ENCODE data around the gene RPL27A.
"Not testable (repeated sequence)": the region's sequence is repeated elsewhere in the genome, so short reads cannot be mapped to it uniquely, and the experiment has no call there.

Gene RPL27A

GRCh38 chr11:8682303-8683114, at the start of gene RPL27A, which contains the start of gene TRIM66:
Gene RPL27A, plus strand, starts transcription at chr11:8682792. Its CDS starts 22 bp downstream, at chr11:8682814.
Gene TRIM66, minus strand, starts transcription at chr11:8682665. Its CDS starts 10,391 bp downstream, at chr11:8672274.
- DNase-seq = peak; percentile 98 to 99

GRCh38 chr11:8634498-8634897, 48.1 kb upstream of the RPL27A start:
- DNase-seq = no peak

- DNase-seq = no peak
These were observed 46.5 kb upstream of the RPL27A start for GRCh38 chr11:8636127-8636526.

- DNase-seq = no peak
These were observed 44.3 kb upstream of the RPL27A start for GRCh38 chr11:8638300-8638699.

- DNase-seq = no peak
These were observed 42.9 kb upstream of the RPL27A start for GRCh38 chr11:8639655-8640054.

- no peak for DNase-seq
These were observed 42.2 kb upstream of the RPL27A start for GRCh38 chr11:8640267-8640906.

- DNase-seq = no peak
These were observed 41.3 kb upstream of the RPL27A start for GRCh38 chr11:8641332-8641731.

GRCh38 chr11:8642196-8642841, 40.3 kb upstream of the RPL27A start:
- DNase-seq = no peak

GRCh38 chr11:8646873-8647272, 35.7 kb upstream of the RPL27A start:
- no peak for DNase-seq

- DNase-seq = no peak
These were observed 33.2 kb upstream of the RPL27A start for GRCh38 chr11:8649361-8649760.

GRCh38 chr11:8650401-8650990, 32.1 kb upstream of the RPL27A start:
- no peak for DNase-seq

GRCh38 chr11:8652140-8652539, 30.5 kb upstream of the RPL27A start:
- no peak for DNase-seq

- no peak for DNase-seq
These were observed 28.1 kb upstream of the RPL27A start for GRCh38 chr11:8654503-8654902.

- no peak for DNase-seq
These were observed 26.3 kb upstream of the RPL27A start for GRCh38 chr11:8656291-8656690.

- no peak for DNase-seq
These were observed 24.1 kb upstream of the RPL27A start for GRCh38 chr11:8658321-8659057.

GRCh38 chr11:8661001-8661795, 21.4 kb upstream of the RPL27A start:
- no peak for DNase-seq

- DNase-seq = no peak
These were observed 17.4 kb upstream of the RPL27A start for GRCh38 chr11:8665222-8665621.

GRCh38 chr11:8670081-8670480, 12.5 kb upstream of the RPL27A start:
- not testable (repeated sequence) for DNase-seq

- DNase-seq = no peak
These were observed 11.4 kb upstream of the RPL27A start for GRCh38 chr11:8671193-8671612.

GRCh38 chr11:8671651-8672062, 10.9 kb upstream of the RPL27A start:
- DNase-seq = no peak

GRCh38 chr11:8672346-8672745, 10.2 kb upstream of the RPL27A start:
- no peak for DNase-seq

GRCh38 chr11:8674859-8675258, 7.7 kb upstream of the RPL27A start:
- DNase-seq = no peak
